Skeletal muscle tissue (tissue), 4 donors: ENCODE measurements around the gene SLC51B. TPM values are rescaled to one million over a fixed set of nuclear protein-coding genes. Genes with fewer than 3 reads are reported as not detected.

Source experiments
- H3K27ac ChIP-seq: one replicate; pipeline ENCODE4 v1.7.0; 2013; ENCODE audit warnings: mild to moderate bottlenecking, low read depth, low read length, inconsistent platforms
- H3K27me3 ChIP-seq, 3 donors: one replicate each; pipeline ENCODE4 v1.7.0; 2013; ENCODE audit warnings: low read length in 3 of 3; ENCODE audit not compliant: control insufficient read depth in 3 of 3, insufficient read depth in 3 of 3
- H3K36me3 ChIP-seq, 3 donors: one replicate each; pipeline ENCODE4 v1.7.0; 2013; ENCODE audit warnings: low read length in 3 of 3; ENCODE audit not compliant: control insufficient read depth in 3 of 3, insufficient read depth in 3 of 3
- H3K4me1 ChIP-seq, 3 donors: one replicate each; pipeline ENCODE4 v1.7.0; 2013; ENCODE audit warnings: low read length in 3 of 3, mild to moderate bottlenecking in 3 of 3; ENCODE audit not compliant: control insufficient read depth in 3 of 3, insufficient read depth in 3 of 3
- H3K4me3 ChIP-seq, 3 donors: one replicate each; pipeline ENCODE4 v1.7.0; 2013; ENCODE audit warnings: low read length in 3 of 3
- H3K9ac ChIP-seq, 3 donors: one replicate each; pipeline ENCODE4 v1.7.0; 2013; ENCODE audit warnings: low read length in 3 of 3, mild to moderate bottlenecking in 3 of 3, moderate library complexity in 2 of 3, low read depth in 1 of 3
- H3K9me3 ChIP-seq, 3 donors: one replicate each; pipeline ENCODE4 v1.7.0; 2013; ENCODE audit warnings: low read length in 3 of 3; ENCODE audit not compliant: control insufficient read depth in 3 of 3
- total RNA-seq: library from RNA; depleted of rRNA; stranded (reverse); fragments of >200 nt; gene quantifications from one replicate; pipeline ENCODE4 v1.2.3, GENCODE V29; 2014
- donor health status: Osteomylitis.

The SLC51B gene
- total RNA-seq, 1 donor from 2014 or later: 0.52 TPM

DNA sequence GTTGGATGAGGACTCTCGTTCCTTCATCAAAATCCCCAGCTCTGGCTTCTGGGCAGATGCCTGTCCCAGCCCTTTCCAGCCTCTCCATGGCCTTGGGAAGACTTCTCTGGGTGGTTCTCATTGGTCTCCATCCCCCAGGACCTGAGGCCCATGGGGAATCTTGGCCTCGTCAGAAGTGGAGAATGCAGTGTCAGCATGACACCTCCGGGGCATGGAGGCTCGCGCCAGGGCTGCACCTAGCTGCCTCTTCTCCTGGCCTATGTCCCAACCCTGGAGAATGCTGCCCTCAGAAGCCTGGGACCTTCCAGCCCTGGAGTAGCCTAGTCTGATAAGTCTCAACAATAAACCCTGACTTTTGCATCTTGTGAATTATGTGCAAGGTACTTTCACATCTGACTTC is 34.4 kb downstream of the SLC51B start:
- H3K9me3 ChIP-seq: no peaks in the 10 kb centered on the region
- H3K27ac ChIP-seq: no peak overlapping the region
- H3K36me3 ChIP-seq: no peaks in the 10 kb centered on the region
- H3K4me1 ChIP-seq: peaks cover 46 to 66% (median 47%) of the 10 kb centered on the region in 3 donors
- no peak overlapping the region for H3K9ac ChIP-seq
- peaks cover 0 to 8% (median 3%) of the 10 kb centered on the region in 3 donors for H3K27me3 ChIP-seq
- no peak overlapping the region for H3K4me3 ChIP-seq

DNA sequence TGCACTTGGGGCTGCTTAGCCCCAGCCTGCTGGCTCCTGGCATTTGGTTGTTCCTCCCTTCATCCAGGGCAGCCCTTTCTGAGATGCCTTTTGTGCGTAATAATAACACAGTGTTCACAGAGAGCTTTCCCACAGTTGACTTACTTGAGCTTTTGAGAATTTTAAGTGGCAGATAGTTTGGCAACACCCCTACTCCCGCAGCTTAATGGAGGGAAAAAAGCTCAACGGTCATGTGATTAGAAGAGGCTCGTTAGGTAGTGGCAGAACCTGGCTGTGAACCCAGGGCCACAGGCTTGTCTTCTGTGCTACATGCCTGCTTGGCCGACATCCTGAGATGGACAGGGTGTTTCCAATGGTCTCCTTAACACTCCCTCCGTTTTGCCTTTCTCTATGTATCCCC is 36.1 kb downstream of the SLC51B start:
- no peak overlapping the region for H3K4me3 ChIP-seq
- no peak overlapping the region for H3K27ac ChIP-seq
- H3K9me3 ChIP-seq: no peaks in the 10 kb centered on the region
- H3K9ac ChIP-seq: no peak overlapping the region
- no peaks in the 10 kb centered on the region for H3K36me3 ChIP-seq
- H3K27me3 ChIP-seq: peaks cover 0 to 15% (median 3%) of the 10 kb centered on the region in 3 donors
- peaks cover 53 to 83% (median 60%) of the 10 kb centered on the region in 3 donors for H3K4me1 ChIP-seq

DNA sequence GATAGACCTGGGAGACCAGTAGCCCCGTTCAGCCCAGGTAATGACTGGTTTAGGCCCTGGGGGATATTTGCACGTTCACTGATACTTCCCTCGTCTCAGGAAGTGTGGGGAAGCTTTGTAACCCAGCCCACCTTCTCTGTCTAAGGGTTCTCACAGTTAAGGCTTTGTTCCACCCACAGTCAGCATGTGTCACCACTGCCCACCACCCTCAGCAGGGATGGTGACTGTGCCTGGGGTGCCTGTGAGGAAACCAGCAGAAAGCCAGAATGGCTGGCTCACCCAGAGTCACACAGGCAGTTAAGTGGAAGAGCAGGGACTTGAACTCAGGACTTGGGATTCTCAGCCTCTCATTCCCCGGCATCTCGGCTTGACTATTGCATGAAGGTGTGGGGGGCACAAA is 36.6 kb downstream of the SLC51B start:
- no peak overlapping the region for H3K4me3 ChIP-seq
- peaks cover 0 to 15% (median 3%) of the 10 kb centered on the region in 3 donors for H3K27me3 ChIP-seq
- H3K9me3 ChIP-seq: no peaks in the 10 kb centered on the region
- H3K4me1 ChIP-seq: peaks cover 52 to 87% (median 60%) of the 10 kb centered on the region in 3 donors
- no peak overlapping the region for H3K27ac ChIP-seq
- H3K9ac ChIP-seq: peak overlapping the region in 1 of 3 donors; percentile 16
- H3K36me3 ChIP-seq: no peaks in the 10 kb centered on the region

DNA sequence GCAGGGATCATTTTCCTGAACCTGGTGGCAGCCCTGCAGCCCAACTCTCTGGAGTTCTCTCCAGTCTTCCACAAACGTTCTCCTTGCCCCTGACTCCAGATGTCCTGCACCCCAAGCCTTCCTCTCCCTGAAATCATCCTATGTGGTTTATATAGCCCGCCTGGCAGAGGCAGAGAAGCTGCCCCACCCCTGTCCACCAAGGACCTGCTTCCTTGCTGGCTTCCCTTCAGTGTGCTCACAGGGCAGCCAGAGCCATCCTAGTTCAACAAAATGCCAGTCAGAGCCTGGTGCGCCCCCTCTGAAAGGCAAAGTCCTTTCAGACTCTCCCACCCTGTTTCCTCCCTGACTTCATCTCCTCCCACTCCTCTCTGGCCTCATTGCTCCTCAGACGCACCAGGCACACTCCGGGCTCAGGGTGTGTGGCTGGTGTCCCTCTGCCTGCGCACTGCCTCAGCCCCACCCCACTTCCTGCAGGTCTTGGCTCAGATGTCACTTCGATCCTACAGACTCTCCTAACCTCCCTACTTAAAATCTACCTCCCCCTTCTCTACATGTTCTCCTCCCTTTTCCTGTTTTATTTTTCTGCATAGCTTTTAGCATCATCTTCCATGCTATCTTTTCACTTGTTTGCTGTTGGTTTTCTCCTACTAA is 37.2 kb downstream of the SLC51B start:
- Histone ChIP-seq H3K4me3 (no peak overlapping the region), H3K27me3 (peaks cover 0 to 10% (median 3%) of the 10 kb centered on the region in 3 donors), H3K9me3 (no peaks in the 10 kb centered on the region), H3K9ac (peak overlapping the region in 2 of 3 donors; percentile 14 to 60), H3K36me3 (no peaks in the 10 kb centered on the region), H3K4me1 (peaks cover 51 to 86% (median 63%) of the 10 kb centered on the region in 3 donors), H3K27ac (no peak overlapping the region)

DNA sequence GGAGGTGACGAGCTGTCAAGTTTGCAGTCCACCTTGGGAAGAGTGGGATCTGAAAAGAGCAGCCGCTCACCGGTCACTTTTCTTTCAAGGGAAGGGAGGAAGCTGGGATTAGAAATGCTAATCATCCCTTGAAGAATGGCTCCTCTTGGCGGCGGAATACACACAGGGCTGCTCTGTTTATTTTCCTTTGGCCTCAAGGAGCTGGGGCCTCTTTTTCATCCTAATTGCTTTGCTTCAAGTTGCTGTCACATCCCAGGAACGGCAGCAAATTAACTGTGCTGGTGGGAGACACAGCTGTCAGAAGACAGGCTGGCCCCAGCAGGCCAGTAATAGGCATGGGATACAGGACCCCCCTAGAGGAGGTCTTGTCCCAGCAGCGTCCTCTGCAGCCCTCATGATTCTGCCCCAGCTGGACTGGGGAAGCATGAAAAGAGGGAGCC is 38.1 kb downstream of the SLC51B start:
- Histone ChIP-seq H3K27ac (no peak overlapping the region), H3K9ac (no peak overlapping the region), H3K36me3 (no peaks in the 10 kb centered on the region), H3K9me3 (no peaks in the 10 kb centered on the region), H3K4me1 (peaks cover 52 to 86% (median 64%) of the 10 kb centered on the region in 3 donors), H3K27me3 (peaks cover 0 to 10% (median 0%) of the 10 kb centered on the region in 3 donors), H3K4me3 (peak overlapping the region in 1 of 3 donors; percentile 25)

DNA sequence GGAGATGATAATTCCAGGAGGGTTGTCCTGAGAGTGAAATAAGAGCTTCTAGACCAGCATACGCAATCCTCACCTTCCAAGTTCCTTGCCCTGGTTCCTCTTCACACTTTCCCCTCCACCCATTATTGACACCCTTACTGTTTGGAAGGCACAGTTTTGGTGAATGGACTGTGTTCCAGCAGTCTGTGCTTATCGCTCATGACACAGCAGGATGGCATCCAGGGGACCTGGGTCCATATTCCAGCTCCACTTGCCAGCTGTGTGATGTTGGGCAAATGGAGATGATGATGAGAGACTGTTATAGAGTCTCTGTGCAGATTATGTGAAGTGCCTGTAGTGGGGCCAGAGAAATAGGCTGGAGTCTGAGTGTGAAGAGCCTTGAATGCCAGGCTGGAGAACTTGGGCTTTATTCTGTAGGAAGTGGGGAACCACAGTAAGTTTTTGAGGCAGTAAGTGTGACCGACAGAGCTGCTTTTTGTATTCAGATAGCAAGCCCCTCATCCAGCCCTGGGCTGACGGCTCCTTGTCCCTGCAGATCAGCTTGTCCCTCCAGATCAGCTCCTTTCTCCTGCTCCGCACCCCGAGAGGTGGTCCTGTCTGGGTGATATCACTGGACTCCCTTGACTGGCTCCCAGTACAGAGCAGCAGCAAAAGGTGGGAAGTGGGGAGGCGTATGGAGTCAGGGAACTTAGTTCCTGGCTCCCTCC is 39.5 kb downstream of the SLC51B start:
- Histone ChIP-seq H3K4me3 (no peak overlapping the region), H3K36me3 (no peaks in the 10 kb centered on the region), H3K9ac (no peak overlapping the region), H3K27ac (peak overlapping the region; percentile 45), H3K9me3 (no peaks in the 10 kb centered on the region), H3K27me3 (peaks cover 0 to 10% (median 0%) of the 10 kb centered on the region in 3 donors), H3K4me1 (peaks cover 54 to 87% (median 66%) of the 10 kb centered on the region in 3 donors)

DNA sequence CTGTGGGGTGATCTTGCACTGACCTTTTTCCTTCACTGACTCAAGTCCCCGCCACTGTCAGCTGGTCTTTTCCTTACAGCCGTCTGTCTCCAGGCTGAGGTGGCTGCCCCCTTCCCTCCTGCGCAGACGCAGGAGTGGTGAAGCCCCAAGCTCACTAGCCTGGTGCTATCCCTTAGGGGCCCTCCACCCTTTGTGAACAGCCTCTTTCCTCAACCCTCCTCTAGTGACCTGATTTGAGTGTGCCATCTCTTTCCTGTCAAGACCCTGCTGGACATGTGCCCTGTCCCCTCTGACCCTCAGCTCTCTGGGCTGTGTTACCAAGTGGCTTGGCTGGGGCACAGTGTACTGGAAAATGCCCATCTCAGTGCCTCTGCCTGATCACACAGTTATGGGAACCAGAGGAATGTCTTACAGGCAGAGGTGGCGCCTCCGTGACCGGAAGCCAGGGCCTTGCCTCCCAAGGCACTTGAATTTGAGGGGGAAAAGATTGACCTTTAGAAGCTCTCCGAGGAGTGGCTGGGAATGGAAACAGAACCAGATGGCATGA is 40.1 kb downstream of the SLC51B start:
- Histone ChIP-seq H3K9ac (peak overlapping the region; percentile 40 to 64 (median 58)), H3K4me1 (peaks cover 59 to 88% (median 67%) of the 10 kb centered on the region in 3 donors), H3K27me3 (peaks cover 0 to 10% (median 0%) of the 10 kb centered on the region in 3 donors), H3K9me3 (no peaks in the 10 kb centered on the region), H3K36me3 (peaks cover 0 to under 1% (median 0%) of the 10 kb centered on the region in 3 donors), H3K4me3 (no peak overlapping the region), H3K27ac (peak overlapping the region; percentile 45)

DNA sequence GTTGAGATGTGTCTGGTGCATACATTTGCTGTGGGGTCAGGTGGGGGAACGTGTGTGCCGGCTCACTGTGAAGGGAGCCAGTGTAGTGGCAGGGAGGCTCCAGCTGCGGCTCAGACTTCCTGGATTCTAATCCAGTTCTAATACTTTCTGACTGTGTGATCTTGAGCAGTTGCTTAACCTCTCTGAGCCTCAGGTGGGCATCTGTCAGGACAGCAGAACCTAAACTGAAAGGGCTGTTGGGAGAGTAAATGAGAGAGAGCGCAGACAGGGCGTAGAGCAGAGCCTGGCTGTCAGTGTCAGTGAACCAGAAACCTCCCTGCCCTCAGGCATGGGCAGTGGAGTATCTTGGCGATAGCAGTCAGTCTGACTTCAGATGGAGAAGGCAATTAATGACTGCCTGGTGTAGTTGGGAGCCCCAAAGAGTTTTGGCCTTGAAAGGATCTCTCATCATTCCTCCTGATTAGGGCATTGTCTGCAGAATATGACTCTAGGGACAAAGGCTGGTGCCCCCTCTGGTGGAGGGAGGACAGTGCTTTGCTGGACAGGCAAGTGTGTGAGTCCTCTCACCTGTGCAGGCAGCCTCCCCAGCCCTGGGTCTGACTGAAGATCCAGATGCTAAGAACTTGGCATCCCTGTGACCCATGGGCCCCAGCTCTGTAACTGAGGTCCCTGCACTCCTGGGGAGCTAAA is 40.9 kb downstream of the SLC51B start:
- H3K36me3 ChIP-seq: peaks cover 0 to 2% (median 0%) of the 10 kb centered on the region in 3 donors
- peaks cover 0 to 10% (median 0%) of the 10 kb centered on the region in 3 donors for H3K27me3 ChIP-seq
- H3K9ac ChIP-seq: peak overlapping the region; percentile 38 to 58 (median 40)
- no peaks in the 10 kb centered on the region for H3K9me3 ChIP-seq
- no peak overlapping the region for H3K4me3 ChIP-seq
- H3K27ac ChIP-seq: peak overlapping the region; percentile 45
- peaks cover 57 to 85% (median 66%) of the 10 kb centered on the region in 3 donors for H3K4me1 ChIP-seq

DNA sequence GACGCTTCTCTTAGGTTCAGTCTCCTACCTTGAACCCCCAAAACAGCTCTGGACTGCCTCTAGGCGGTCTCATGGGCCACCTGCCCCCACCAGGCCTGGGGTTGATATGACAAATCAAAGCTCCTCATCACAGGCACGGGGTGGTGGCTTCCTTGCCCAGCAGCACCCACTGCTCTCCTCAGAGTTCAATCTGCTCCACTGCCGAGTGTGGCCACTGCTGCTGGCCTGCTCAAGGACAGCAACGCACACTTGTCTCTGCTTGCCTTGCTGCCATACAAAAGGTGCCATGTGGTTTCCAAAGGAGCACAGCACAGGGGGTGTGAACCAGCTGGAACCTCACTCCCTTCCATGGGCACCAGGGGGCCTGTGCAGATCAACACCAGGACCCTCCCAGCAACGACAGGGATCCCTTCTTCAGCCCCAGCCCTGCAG is 41.5 kb downstream of the SLC51B start:
- no peaks in the 10 kb centered on the region for H3K9me3 ChIP-seq
- no peak overlapping the region for H3K4me3 ChIP-seq
- H3K27ac ChIP-seq: peak overlapping the region; percentile 45
- H3K9ac ChIP-seq: no peak overlapping the region
- peaks cover 0 to 10% (median 0%) of the 10 kb centered on the region in 3 donors for H3K27me3 ChIP-seq
- peaks cover 0 to 2% (median 0%) of the 10 kb centered on the region in 3 donors for H3K36me3 ChIP-seq
- peaks cover 51 to 80% (median 64%) of the 10 kb centered on the region in 3 donors for H3K4me1 ChIP-seq
